ENCODE results near the gene GPR68. TPM values are rescaled to one million over a fixed set of nuclear protein-coding genes. Genes with fewer than 3 reads are reported as not detected.
"Not testable (repeated sequence)": the region's sequence is repeated elsewhere in the genome, so short reads cannot be mapped to it uniquely, and the experiment has no call there.

The GPR68 gene
- total RNA-seq, 4 donors from 2014 or later: 0.21 to 4.1 (median 0.52) TPM

GRCh38 chr14:91186515-91187066 is 57.9 kb downstream of the GPR68 start:
- Histone ChIP-seq H3K4me1 (no peaks in the 10 kb centered on the region), H3K9me3 (no peaks in the 10 kb centered on the region), H3K4me3 (no peak overlapping the region), H3K27ac (no peak overlapping the region), H3K27me3 (no peaks in the 10 kb centered on the region), H3K36me3 (peaks cover 3 to 90% (median 12%) of the 10 kb centered on the region in 3 donors)
- TF ChIP-seq CTCF (IDR thresholded peaks at IDR 0.05): no peak
- no peak for TF ChIP-seq POLR2A (IDR thresholded peaks at IDR 0.05)
- no peak for TF ChIP-seq EP300 (IDR thresholded peaks at IDR 0.05)
- WGBS, 2 donors: 87 to 88% methylated on average over 4 of the region's 4 CpGs
- DNase-seq (ENCODE audit: low spot score in 2 of 2): no peak

GRCh38 chr14:91185721-91186120 is 58.8 kb downstream of the GPR68 start:
- DNase-seq (ENCODE audit: low spot score in 2 of 2): no peak
- no peak overlapping the region for H3K27ac ChIP-seq
- 66 to 73% methylated on average over 1 of the region's 1 CpG for WGBS, 2 donors
- TF ChIP-seq CTCF (IDR thresholded peaks at IDR 0.05) (no peak), EP300 (IDR thresholded peaks at IDR 0.05) (no peak), POLR2A (IDR thresholded peaks at IDR 0.05) (no peak)
- H3K27me3 ChIP-seq: no peaks in the 10 kb centered on the region
- peaks cover 3 to 90% (median 12%) of the 10 kb centered on the region in 3 donors for H3K36me3 ChIP-seq
- no peak overlapping the region for H3K4me3 ChIP-seq
- H3K9me3 ChIP-seq: no peaks in the 10 kb centered on the region
- H3K4me1 ChIP-seq: no peaks in the 10 kb centered on the region

DNA sequence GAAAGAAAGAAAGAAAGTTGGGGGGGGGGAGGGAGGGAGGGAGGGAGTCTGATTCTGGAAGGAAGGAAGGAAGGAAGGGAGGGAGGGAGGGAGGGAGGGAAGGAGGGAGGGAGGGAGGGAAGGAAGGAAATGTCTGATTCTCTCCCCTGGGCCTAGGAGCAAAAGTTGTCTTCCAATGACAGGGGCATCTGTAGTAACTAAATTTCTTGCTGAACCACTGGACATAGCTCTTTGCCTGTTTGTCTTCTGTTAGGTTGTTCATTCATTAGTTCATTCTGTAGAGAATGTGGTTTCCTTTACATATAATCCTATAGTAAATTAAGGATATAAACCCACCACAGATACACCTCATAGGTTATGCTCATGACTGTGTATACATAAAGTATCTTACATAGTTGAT is 59.9 kb downstream of the GPR68 start:
- no peak overlapping the region for H3K27ac ChIP-seq
- no peak overlapping the region for H3K4me3 ChIP-seq
- no peaks in the 10 kb centered on the region for H3K9me3 ChIP-seq
- DNase-seq (ENCODE audit: low spot score in 2 of 2): no peak
- no peaks in the 10 kb centered on the region for H3K4me1 ChIP-seq
- H3K36me3 ChIP-seq: peaks cover 3 to 89% (median 12%) of the 10 kb centered on the region in 3 donors
- TF ChIP-seq POLR2A (IDR thresholded peaks at IDR 0.05) (no peak), EP300 (IDR thresholded peaks at IDR 0.05) (no peak), CTCF (IDR thresholded peaks at IDR 0.05) (no peak)
- H3K27me3 ChIP-seq: no peaks in the 10 kb centered on the region

DNA sequence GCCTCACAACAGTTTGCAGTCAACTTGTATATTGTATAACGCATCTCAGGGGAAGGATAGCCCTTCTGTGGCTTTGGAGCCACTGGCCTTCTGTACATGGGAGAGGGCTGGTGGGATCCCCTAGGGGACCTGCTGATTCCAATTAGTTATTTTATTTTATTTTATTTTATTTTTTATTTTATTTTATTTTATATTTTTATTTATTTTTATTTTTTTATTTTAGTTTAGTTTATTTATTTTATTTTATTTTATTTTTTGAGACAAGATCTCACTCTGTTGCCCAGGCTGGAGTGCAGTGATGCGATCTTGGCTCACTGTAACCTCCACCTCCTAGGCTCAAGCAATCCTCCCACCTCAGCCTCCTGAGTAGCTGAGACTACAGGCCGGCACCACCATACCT is 61.8 kb downstream of the GPR68 start:
- DNase-seq (ENCODE audit: low spot score in 2 of 2); H3K4me3 ChIP-seq; H3K27me3 ChIP-seq; H3K9me3 ChIP-seq; H3K27ac ChIP-seq; H3K4me1 ChIP-seq: not testable (repeated sequence)
- WGBS, 2 donors: 95 to 98% methylated on average over 3 of the region's 3 CpGs
- H3K36me3 ChIP-seq: peaks cover 3 to 79% (median 12%) of the 10 kb centered on the region in 3 donors

Other genes starting within 250 kb of the GPR68 start
- gene RPS6KA5, start 184.1 kb downstream of the GPR68 start, total RNA-seq: 10 to 100 TPM in 2 of 4 donors, 1 to 10 TPM in 2; 8.4 to 12.7 (median 10.1) TPM
- gene DGLUCY, start 130.6 kb downstream of the GPR68 start, total RNA-seq: 10 to 100 TPM; 41.6 to 55.5 (median 46.5) TPM
- 10 to 100 TPM in 1 of 4 donors, 1 to 10 TPM in 3; 3.6 to 12.6 (median 6.8) TPM for gene CCDC88C, start 173.1 kb upstream of the GPR68 start, total RNA-seq